Parathyroid adenoma (tissue), 2 donors: ENCODE results near the gene EPHB1.

Experiments used
- H2AFZ ChIP-seq: fragments of 300-600 bp; sonication (generic); one replicate; pipeline ENCODE4 v1.7.0; 2017; ENCODE audit warnings: antibody characterized with exemption, mild to moderate bottlenecking
- H3K27ac ChIP-seq: fragments of 300-600 bp; sonication (generic); one replicate; pipeline ENCODE4 v1.7.0; 2017
- H3K27me3 ChIP-seq: fragments of 300-600 bp; sonication (generic); one replicate; pipeline ENCODE4 v1.7.0; 2017; ENCODE audit warnings: low read length; ENCODE audit not compliant: control insufficient read depth, insufficient read depth
- H3K36me3 ChIP-seq: fragments of 300-600 bp; sonication (generic); one replicate; pipeline ENCODE4 v1.7.0; 2017; ENCODE audit warnings: low read length; ENCODE audit not compliant: control insufficient read depth, insufficient read depth
- H3K4me1 ChIP-seq: fragments of 300-600 bp; sonication (generic); one replicate; pipeline ENCODE4 v1.7.0; 2017; ENCODE audit warnings: control low read depth
- H3K4me2 ChIP-seq: fragments of 300-600 bp; sonication (generic); one replicate; pipeline ENCODE4 v1.7.0; 2017; ENCODE audit warnings: low read length
- H3K4me3 ChIP-seq: fragments of 300-600 bp; sonication (generic); one replicate; pipeline ENCODE4 v1.7.0; 2017; ENCODE audit warnings: low read depth, low read length
- H3K79me2 ChIP-seq: fragments of 300-600 bp; sonication (generic); one replicate; pipeline ENCODE4 v1.7.0; 2017; ENCODE audit warnings: control low read depth
- H3K9ac ChIP-seq: fragments of 300-600 bp; sonication (generic); one replicate; pipeline ENCODE4 v1.7.0; 2017; ENCODE audit warnings: mild to moderate bottlenecking
- H3K9me3 ChIP-seq: fragments of 300-600 bp; sonication (generic); one replicate; pipeline ENCODE4 v1.7.0; 2017; ENCODE audit warnings: low read length; ENCODE audit not compliant: control insufficient read depth
- TF ChIP-seq, protein P1 (sequence below): fragments of 300-600 bp; sonication (generic); IDR thresholded peaks from one replicate; pipeline ENCODE4 v1.7.0; 2017; ENCODE audit warnings: antibody characterized with exemption, mild to moderate bottlenecking
- donor health status: primary hyperparathyroidism.

Gene EPHB1

DNA sequence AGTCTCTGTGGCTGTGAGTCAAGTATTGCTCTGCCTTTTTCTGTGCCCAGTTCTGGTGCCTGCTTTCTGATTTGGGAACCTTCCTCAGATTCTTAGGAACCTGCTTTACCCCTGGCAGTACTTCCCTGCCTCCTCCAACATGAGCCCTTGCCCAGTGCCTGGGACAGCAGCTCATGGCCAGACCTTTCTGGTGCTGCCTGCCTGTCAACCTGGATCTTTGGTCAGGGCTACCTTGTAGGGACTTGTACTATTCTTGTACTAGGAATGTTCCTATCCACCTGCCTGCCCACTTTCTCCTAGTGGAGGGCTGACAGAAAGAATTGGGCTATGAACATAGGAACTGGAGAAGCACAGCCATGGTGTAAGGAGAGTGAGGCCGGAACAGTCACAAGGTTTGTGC is 28.8 kb upstream of the EPHB1 start:
- no peaks in the 10 kb centered on the region for H3K4me1 ChIP-seq
- no peaks in the 10 kb centered on the region for H3K36me3 ChIP-seq
- no peaks in the 10 kb centered on the region for H3K9me3 ChIP-seq
- H3K4me3 ChIP-seq, result no peak overlapping the region
- no peak overlapping the region for H3K27ac ChIP-seq
- TF ChIP-seq, protein P1, sequence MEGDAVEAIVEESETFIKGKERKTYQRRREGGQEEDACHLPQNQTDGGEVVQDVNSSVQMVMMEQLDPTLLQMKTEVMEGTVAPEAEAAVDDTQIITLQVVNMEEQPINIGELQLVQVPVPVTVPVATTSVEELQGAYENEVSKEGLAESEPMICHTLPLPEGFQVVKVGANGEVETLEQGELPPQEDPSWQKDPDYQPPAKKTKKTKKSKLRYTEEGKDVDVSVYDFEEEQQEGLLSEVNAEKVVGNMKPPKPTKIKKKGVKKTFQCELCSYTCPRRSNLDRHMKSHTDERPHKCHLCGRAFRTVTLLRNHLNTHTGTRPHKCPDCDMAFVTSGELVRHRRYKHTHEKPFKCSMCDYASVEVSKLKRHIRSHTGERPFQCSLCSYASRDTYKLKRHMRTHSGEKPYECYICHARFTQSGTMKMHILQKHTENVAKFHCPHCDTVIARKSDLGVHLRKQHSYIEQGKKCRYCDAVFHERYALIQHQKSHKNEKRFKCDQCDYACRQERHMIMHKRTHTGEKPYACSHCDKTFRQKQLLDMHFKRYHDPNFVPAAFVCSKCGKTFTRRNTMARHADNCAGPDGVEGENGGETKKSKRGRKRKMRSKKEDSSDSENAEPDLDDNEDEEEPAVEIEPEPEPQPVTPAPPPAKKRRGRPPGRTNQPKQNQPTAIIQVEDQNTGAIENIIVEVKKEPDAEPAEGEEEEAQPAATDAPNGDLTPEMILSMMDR, result no peak
- no peaks in the 10 kb centered on the region for H3K79me2 ChIP-seq
- H3K4me2 ChIP-seq, result no peak overlapping the region
- H2AFZ ChIP-seq, result no peak overlapping the region
- no peaks in the 10 kb centered on the region for H3K27me3 ChIP-seq
- no peak overlapping the region for H3K9ac ChIP-seq

DNA sequence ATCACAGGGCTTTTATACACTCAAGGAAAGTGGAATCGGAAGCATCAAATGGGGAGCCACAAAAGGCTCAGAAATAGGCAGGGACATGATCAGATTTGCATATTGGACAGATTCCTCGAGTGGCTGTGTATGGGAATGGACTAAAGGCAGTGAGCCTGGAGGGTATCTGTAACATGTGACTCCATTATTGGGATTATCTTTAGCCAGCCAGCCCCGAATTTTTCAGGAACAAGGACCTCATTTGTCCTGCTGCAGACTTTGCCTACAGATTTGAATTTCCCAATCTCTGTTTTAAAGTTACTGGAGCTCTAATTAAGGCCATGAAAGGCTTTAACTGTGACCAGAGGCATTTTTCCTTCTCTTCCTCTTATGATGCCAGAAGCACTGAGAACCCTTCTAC is 26.9 kb upstream of the EPHB1 start:
- TF ChIP-seq, protein P1, result no peak
- no peak overlapping the region for H3K9ac ChIP-seq
- H3K36me3 ChIP-seq, result no peaks in the 10 kb centered on the region
- no peaks in the 10 kb centered on the region for H3K9me3 ChIP-seq
- no peaks in the 10 kb centered on the region for H3K27me3 ChIP-seq
- no peak overlapping the region for H3K27ac ChIP-seq
- no peak overlapping the region for H3K4me2 ChIP-seq
- no peaks in the 10 kb centered on the region for H3K4me1 ChIP-seq
- no peak overlapping the region for H2AFZ ChIP-seq
- no peaks in the 10 kb centered on the region for H3K79me2 ChIP-seq
- H3K4me3 ChIP-seq, result no peak overlapping the region

DNA sequence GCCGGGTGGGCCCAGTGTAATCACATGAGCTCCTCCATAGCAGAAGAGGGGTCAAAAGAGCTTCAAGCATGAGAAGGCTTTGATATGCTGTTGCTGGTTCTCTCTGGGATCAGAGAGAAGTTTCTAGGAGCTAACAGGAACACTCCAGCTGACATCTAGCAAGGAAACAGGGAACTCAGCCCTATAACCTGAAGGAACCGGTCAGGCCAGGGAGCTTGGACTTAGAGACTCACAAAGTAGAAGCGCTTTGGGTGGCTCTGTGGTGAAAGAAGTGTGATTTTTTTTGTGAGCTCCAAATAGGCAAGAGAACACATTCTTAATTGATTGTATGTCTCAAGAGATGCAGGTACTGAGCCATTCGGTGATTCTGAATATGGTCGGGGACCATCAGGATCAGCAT is 26.2 kb upstream of the EPHB1 start:
- Histone ChIP-seq H3K27me3 (no peaks in the 10 kb centered on the region), H3K27ac (no peak overlapping the region), H3K4me2 (no peak overlapping the region), H3K9me3 (no peaks in the 10 kb centered on the region), H3K4me3 (no peak overlapping the region), H3K79me2 (no peaks in the 10 kb centered on the region), H2AFZ (no peak overlapping the region), H3K9ac (no peak overlapping the region), H3K4me1 (no peaks in the 10 kb centered on the region), H3K36me3 (no peaks in the 10 kb centered on the region)
- TF ChIP-seq, protein P1, result no peak

DNA sequence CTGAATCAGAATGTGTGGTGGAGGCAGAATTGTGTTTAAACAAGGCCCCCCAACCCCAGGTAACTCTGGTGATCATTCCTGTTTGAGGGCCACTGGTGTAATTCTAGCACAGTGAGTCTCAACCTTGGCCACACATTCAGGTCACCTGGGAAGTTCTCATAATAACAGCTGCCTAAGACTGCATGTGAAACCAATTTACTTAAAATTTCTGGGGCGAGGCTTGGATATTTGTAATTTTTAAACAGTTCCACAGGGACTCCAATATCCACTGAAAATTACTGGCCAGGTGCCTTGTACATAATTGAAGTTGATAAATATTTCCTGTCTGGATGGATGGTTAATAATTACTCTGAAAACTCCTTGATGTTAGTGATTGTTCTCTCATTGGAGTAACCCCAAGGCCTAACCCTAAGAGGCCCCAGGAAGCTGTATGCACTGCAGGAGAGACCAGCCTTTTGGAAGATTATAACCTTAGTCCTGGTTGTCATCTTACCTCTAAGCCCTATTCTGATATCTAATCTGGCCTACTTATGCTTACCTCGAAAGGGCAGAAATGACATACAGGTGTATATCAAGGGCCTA is 25.7 kb upstream of the EPHB1 start:
- Histone ChIP-seq H3K9ac (no peak overlapping the region), H2AFZ (no peak overlapping the region), H3K27me3 (no peaks in the 10 kb centered on the region), H3K4me2 (no peak overlapping the region), H3K4me3 (no peak overlapping the region), H3K9me3 (no peaks in the 10 kb centered on the region), H3K4me1 (no peaks in the 10 kb centered on the region), H3K36me3 (no peaks in the 10 kb centered on the region), H3K27ac (no peak overlapping the region), H3K79me2 (no peaks in the 10 kb centered on the region)
- TF ChIP-seq, protein P1, result no peak

DNA sequence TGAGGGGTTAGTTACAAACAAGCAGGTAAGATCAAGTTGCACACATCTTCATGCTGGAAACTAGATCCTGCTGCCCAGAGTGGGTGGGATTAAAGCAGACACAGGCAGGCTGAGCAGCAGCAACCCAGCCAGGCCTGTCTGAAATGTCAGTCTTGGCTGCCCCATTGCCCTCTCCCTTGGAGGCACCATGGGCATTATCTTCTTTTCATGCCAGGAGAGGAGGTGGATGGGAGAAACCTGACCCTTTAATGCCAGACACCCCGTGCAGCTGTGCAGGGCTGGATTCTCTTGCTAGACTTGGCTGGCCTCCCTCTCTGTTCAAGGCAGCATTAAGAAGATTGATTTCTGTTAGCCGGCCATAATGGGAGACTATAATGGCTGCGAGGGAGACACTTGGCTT is 23.0 kb upstream of the EPHB1 start:
- Histone ChIP-seq H3K4me3 (no peak overlapping the region), H3K9me3 (no peaks in the 10 kb centered on the region), H3K4me1 (no peaks in the 10 kb centered on the region), H3K4me2 (no peak overlapping the region), H3K9ac (no peak overlapping the region), H3K79me2 (no peaks in the 10 kb centered on the region), H3K27ac (no peak overlapping the region), H2AFZ (no peak overlapping the region), H3K27me3 (no peaks in the 10 kb centered on the region), H3K36me3 (no peaks in the 10 kb centered on the region)
- TF ChIP-seq, protein P1, result no peak
